H9 (cell line): ENCODE results near the gene GNAS. TPM values are rescaled to one million over a fixed set of nuclear protein-coding genes. Genes with fewer than 3 reads are reported as not detected.
A peak's percentile ranks its signal among the peaks of the same experiment; 100 is the strongest.

ENCODE experiments used
- DNase-seq: peaks from one replicate; pipeline ENCODE4 v3.0.0-alpha.2; 2017
- H2AFZ ChIP-seq: one replicate; pipeline ENCODE4 v1.6.1; 2013; ENCODE audit warnings: mild to moderate bottlenecking, low read length, control low read depth, moderate library complexity
- H2AK5ac ChIP-seq: 2 replicates; pipeline ENCODE4 v1.6.1; 2013; ENCODE audit warnings: low read length, control low read depth, mixed read lengths; ENCODE audit not compliant: insufficient read length
- H2BK120ac ChIP-seq: one replicate; pipeline ENCODE4 v1.6.1; 2013; ENCODE audit warnings: low read depth, mild to moderate bottlenecking, low read length, control low read depth, inconsistent platforms; ENCODE audit not compliant: poor library complexity, severe bottlenecking
- H2BK12ac ChIP-seq: 2 replicates; pipeline ENCODE4 v1.6.1; 2013; ENCODE audit warnings: low read length, control low read depth, mixed read lengths, low read depth; ENCODE audit not compliant: insufficient read length
- H2BK15ac ChIP-seq: 2 replicates; pipeline ENCODE4 v1.6.1; 2013; ENCODE audit warnings: low read depth, low read length, control low read depth
- H2BK20ac ChIP-seq: one replicate; pipeline ENCODE4 v1.6.1; 2013; ENCODE audit warnings: low read depth, mild to moderate bottlenecking, low read length, control low read depth, inconsistent platforms; ENCODE audit not compliant: poor library complexity, severe bottlenecking
- H2BK5ac ChIP-seq: 2 replicates; pipeline ENCODE4 v1.6.1; 2013; ENCODE audit warnings: low read length, control low read depth, mixed read lengths; ENCODE audit not compliant: insufficient read length
- H3K14ac ChIP-seq: 2 replicates; pipeline ENCODE4 v1.6.1; 2013; ENCODE audit warnings: low read length, control low read depth; ENCODE audit not compliant: insufficient read depth
- H3K18ac ChIP-seq: 2 replicates; pipeline ENCODE4 v1.6.1; 2013; ENCODE audit warnings: low read depth, mild to moderate bottlenecking, mixed read lengths, low read length, control low read depth; ENCODE audit not compliant: insufficient read length
- H3K23ac ChIP-seq: 2 replicates; pipeline ENCODE4 v1.6.1; 2013; ENCODE audit warnings: low read length, control low read depth, mixed read lengths, low read depth; ENCODE audit not compliant: insufficient read length
- H3K23me2 ChIP-seq: 2 replicates; pipeline ENCODE4 v1.6.1; 2013; ENCODE audit warnings: low read depth, mild to moderate bottlenecking, mixed read lengths, low read length, control low read depth; ENCODE audit not compliant: insufficient read length, poor library complexity, severe bottlenecking
- H3K27ac ChIP-seq: 2 replicates; pipeline ENCODE4 v1.5.1; 2013; ENCODE audit warnings: low read length, control low read depth, mixed read lengths, low read depth; ENCODE audit not compliant: insufficient read length
- H3K27me3 ChIP-seq: 2 replicates; pipeline ENCODE4 v1.6.1; 2013; ENCODE audit warnings: low read length, control low read depth, inconsistent platforms; ENCODE audit not compliant: insufficient read depth
- H3K4ac ChIP-seq: 2 replicates; pipeline ENCODE4 v1.6.1; 2013; ENCODE audit warnings: low read depth, mild to moderate bottlenecking, control low read depth, inconsistent platforms, low read length, moderate library complexity
- H3K4me1 ChIP-seq: 2 replicates; pipeline ENCODE4 v1.6.1; 2013; ENCODE audit warnings: low read length, control low read depth, inconsistent platforms; ENCODE audit not compliant: insufficient read depth
- H3K4me2 ChIP-seq: 2 replicates; pipeline ENCODE4 v1.6.1; 2013; ENCODE audit warnings: low read length, control low read depth, mixed read lengths; ENCODE audit not compliant: insufficient read length, insufficient read depth
- H3K56ac ChIP-seq: 2 replicates; pipeline ENCODE4 v1.6.1; 2013; ENCODE audit warnings: low read depth, mild to moderate bottlenecking, mixed read lengths, low read length, control low read depth; ENCODE audit not compliant: insufficient read length
- H3K79me1 ChIP-seq: 2 replicates; pipeline ENCODE4 v1.6.1; 2013; ENCODE audit warnings: low read depth, mild to moderate bottlenecking, moderate library complexity, low read length, control low read depth, inconsistent platforms; ENCODE audit not compliant: insufficient read depth, poor library complexity, severe bottlenecking
- H3K79me2 ChIP-seq: 2 replicates; pipeline ENCODE4 v1.6.1; 2013; ENCODE audit warnings: low read length, control low read depth, inconsistent platforms; ENCODE audit not compliant: insufficient read depth
- H3K9ac ChIP-seq: 2 replicates; pipeline ENCODE4 v1.6.1; 2013; ENCODE audit warnings: low read length, control low read depth, mixed read lengths; ENCODE audit not compliant: insufficient read length; ENCODE audit errors: extremely low read depth
- H3K9me3 ChIP-seq: one replicate; pipeline ENCODE4 v1.6.1; 2013; ENCODE audit warnings: low read depth, low read length, inconsistent platforms; ENCODE audit not compliant: control insufficient read depth
- H3T11ph ChIP-seq: one replicate; pipeline ENCODE4 v1.6.1; 2013; ENCODE audit warnings: mild to moderate bottlenecking, low read length, control low read depth, inconsistent platforms
- H4K20me1 ChIP-seq: one replicate; pipeline ENCODE4 v1.6.1; 2013; ENCODE audit not compliant: control insufficient read depth, insufficient read length, insufficient read depth
- H4K5ac ChIP-seq: 2 replicates; pipeline ENCODE4 v1.6.1; 2013; ENCODE audit warnings: low read depth, mild to moderate bottlenecking, mixed read lengths, low read length, control low read depth; ENCODE audit not compliant: insufficient read length
- H4K8ac ChIP-seq: replicated peaks from 2 replicates; pipeline ENCODE4 v1.6.1; 2013; ENCODE audit warnings: low read length, control low read depth, mixed read lengths, low read depth; ENCODE audit not compliant: insufficient read length
- H4K91ac ChIP-seq: 2 replicates; pipeline ENCODE4 v1.6.1; 2013; ENCODE audit warnings: low read depth, mild to moderate bottlenecking, moderate library complexity, mixed read lengths, low read length, control low read depth; ENCODE audit not compliant: insufficient read length
- H3K27ac Mint-ChIP-seq, 3 experiments: 2 replicates in 2 of 3; 3 replicates in 1 of 3; pipeline ENCODE4 v1.8.0; 2020 to 2021; ENCODE audit warnings: mixed read lengths in 3 of 3, mild to moderate bottlenecking in 1 of 3, moderate library complexity in 1 of 3
- H3K27me3 Mint-ChIP-seq: 2 replicates; pipeline ENCODE4 v1.8.0; 2021; ENCODE audit warnings: low read depth, mild to moderate bottlenecking, moderate library complexity, mixed read lengths
- H3K36me3 Mint-ChIP-seq, 3 experiments: 2 replicates in 2 of 3; 3 replicates in 1 of 3; pipeline ENCODE4 v1.8.0; 2020 to 2021; ENCODE audit warnings: low read depth in 3 of 3, mixed read lengths in 3 of 3; ENCODE audit not compliant: insufficient read depth in 1 of 3
- H3K4me1 Mint-ChIP-seq, 2 experiments: 2 replicates each; pipeline ENCODE4 v1.8.0; 2020; ENCODE audit warnings: mixed read lengths in 2 of 2
- H3K4me3 Mint-ChIP-seq, 2 experiments: 2 replicates in 1 of 2; 3 replicates in 1 of 2; pipeline ENCODE4 v1.8.0; 2020 to 2021; ENCODE audit warnings: mild to moderate bottlenecking in 2 of 2, mixed read lengths in 2 of 2, moderate library complexity in 1 of 2
- H3K9me3 Mint-ChIP-seq, 2 experiments: 2 replicates in 1 of 2; 3 replicates in 1 of 2; pipeline ENCODE4 v1.8.0; 2020; ENCODE audit warnings: mild to moderate bottlenecking in 2 of 2, mixed read lengths in 2 of 2, moderate library complexity in 1 of 2
- CTCF ChIP-seq: fragments of 200-600 bp; sonication (generic); conservative IDR thresholded peaks from 3 replicates; pipeline ENCODE4 v1.8.0; 2021; ENCODE audit warnings: antibody characterized with exemption, mild to moderate bottlenecking
- WGBS: extraction: QIAGEN DNeasy Blood & Tissue Kit; methylation state at CpG from one replicate; pipeline ENCODE4 v1.1.7; 2013; ENCODE audit warnings: missing lambda C conversion rate, low lambda C conversion rate, mixed read lengths; ENCODE audit not compliant: insufficient read length; ENCODE audit errors: extremely low coverage; 5-methylcytosine and 5-hydroxymethylcytosine counted together
- total RNA-seq: library from RNA; stranded (reverse); gene quantifications from 2 replicates; pipeline ENCODE4 v1.2.1, GENCODE V29; 2021

GNAS gene
- total RNA-seq, 1 experiment from 2014 or later: 920 TPM

- peak overlapping the region; percentile 54 for H3K4me2 ChIP-seq
- H3K27ac ChIP-seq: no peak overlapping the region
- no peak overlapping the region for H2BK15ac ChIP-seq
- H3K27me3 Mint-ChIP-seq: peaks cover 90% of the 10 kb centered on the region
- no peak overlapping the region for H4K8ac ChIP-seq
- no CpG with 5 or more reads among the region's 75 CpGs for WGBS
- no peak overlapping the region for H3K14ac ChIP-seq
- no peak overlapping the region for H3K9ac ChIP-seq
- H3K9me3 ChIP-seq: no peaks in the 10 kb centered on the region
- no peak overlapping the region for H2BK120ac ChIP-seq
- H3K56ac ChIP-seq: no peak overlapping the region
- DNase-seq: peak; percentile 42
- no peak overlapping the region for H2BK12ac ChIP-seq
- TF ChIP-seq CTCF: 0 out of 3 replicates have a peak, but pooled peaks have one; percentile 21
- no peaks in the 10 kb centered on the region for H3K79me1 ChIP-seq
- H3K4me1 Mint-ChIP-seq: peaks cover 29 to 42% of the 10 kb centered on the region in 2 experiments
- peaks cover 35% of the 10 kb centered on the region; the same call in 1 of the 2 replicates for H3K27me3 ChIP-seq
- no peak overlapping the region for H2BK20ac ChIP-seq
- H3K18ac ChIP-seq: no peak overlapping the region
- no peak overlapping the region for H4K91ac ChIP-seq
- peaks cover 6 to 25% (median 14%) of the 10 kb centered on the region in 3 experiments for H3K36me3 Mint-ChIP-seq
- H4K20me1 ChIP-seq: no peaks in the 10 kb centered on the region
- peak overlapping the region; percentile 48 to 75 for H3K4me3 Mint-ChIP-seq
- H3K79me2 ChIP-seq: peaks cover 6% of the 10 kb centered on the region; the same call in 1 of the 2 replicates
- peaks cover 31% of the 10 kb centered on the region for H3K23me2 ChIP-seq
- no peak overlapping the region for H3K23ac ChIP-seq
- no peak overlapping the region for H3K4ac ChIP-seq
- H3T11ph ChIP-seq: no peak overlapping the region
- peaks cover 8 to 19% of the 10 kb centered on the region in 2 experiments; a peak in 4 of 5 replicates for H3K9me3 Mint-ChIP-seq
- H2AK5ac ChIP-seq: no peak overlapping the region
- no peak overlapping the region for H4K5ac ChIP-seq
- H2AFZ ChIP-seq: no peak overlapping the region
- peaks cover 2% of the 10 kb centered on the region; the same call in 1 of the 2 replicates for H3K4me1 ChIP-seq
- H2BK5ac ChIP-seq: no peak overlapping the region
- H3K27ac Mint-ChIP-seq: no peak overlapping the region; a peak in 1 of 7 replicates
These were observed 2.3 kb downstream of the GNAS start for GRCh38 chr20:58854638-58855471.
